Stimulated activated CD4-positive, alpha-beta T cell treated with anti-CD3 and anti-CD28 coated beads, Interleukin-4, amount 100 ng/mL, for 24 hours (primary cell): ENCODE results near the gene SCUBE1.

Source experiments
- DNase-seq: peaks from one replicate; pipeline ENCODE4 v3.0.0-alpha.2; 2020

Gene SCUBE1

DNA sequence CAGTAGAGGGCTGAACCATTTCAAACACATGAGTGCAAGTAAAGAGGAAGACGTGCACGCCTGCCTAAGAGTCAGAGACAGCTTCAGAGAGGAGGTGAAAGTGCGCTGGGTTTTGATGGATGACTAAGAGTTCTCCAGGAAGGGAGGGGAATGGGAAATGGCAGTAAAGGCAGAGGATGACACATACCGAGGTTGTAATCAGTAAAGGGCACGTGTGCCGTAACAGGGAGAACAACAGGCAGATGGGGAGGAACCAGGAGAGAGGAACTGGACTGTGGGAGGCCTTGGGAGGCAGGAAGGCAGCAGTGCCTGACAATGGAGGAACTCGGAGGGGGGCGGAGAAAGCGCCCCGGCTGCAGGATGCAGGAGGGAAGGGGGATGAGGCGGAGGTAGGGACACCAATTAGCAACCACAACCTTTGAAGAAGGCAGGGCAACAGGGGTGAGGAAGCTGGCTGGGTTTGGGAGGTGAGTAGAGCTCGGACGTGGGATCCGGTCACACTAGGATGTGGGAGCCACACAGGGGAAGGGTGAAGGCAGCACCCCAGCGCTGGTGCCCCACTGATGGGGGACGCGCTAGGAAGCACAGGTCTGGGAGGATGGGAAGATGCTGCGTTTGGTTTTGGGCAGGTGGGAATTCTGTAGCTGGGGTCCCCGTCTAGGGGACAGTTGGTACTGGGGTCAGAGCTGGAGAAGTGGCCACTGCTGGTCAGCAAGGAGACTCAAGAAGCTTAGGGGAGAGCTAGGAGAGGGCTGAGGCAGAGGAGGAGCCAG lies 67.4 kb downstream of the SCUBE1 start:
- DNase-seq, result no peak

DNA sequence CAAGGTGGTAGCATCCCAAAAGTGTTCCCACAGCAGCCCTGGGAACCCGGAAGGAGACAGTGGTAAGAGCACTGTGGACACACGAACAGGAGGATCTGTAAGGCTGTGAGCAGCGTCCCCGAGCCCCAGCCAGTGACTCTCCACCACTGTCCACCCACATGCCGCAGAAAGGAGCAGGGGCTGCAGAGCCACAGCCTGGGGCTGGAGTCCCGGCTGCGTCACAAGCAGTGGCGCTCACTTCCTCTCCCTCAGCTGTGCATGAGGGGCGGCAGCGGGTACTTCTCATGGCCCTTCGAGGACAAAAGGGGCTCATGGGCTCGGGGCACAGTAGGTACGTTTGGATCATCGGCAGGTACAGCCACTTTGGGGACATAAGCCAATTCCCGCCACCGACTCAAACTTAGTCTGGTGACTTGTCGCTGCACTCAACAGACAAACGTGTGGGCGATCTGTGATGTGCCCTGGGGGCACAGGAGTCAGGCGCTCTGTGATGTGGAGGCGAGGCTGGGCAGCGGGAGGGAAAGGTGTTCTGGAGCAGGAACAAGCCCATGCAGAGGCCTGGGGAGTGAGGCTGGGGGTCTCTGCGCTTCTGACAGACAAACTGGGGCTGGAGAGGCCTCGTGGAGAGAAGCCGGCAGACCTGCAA lies 68.5 kb downstream of the SCUBE1 start:
- DNase-seq, result no peak

DNA sequence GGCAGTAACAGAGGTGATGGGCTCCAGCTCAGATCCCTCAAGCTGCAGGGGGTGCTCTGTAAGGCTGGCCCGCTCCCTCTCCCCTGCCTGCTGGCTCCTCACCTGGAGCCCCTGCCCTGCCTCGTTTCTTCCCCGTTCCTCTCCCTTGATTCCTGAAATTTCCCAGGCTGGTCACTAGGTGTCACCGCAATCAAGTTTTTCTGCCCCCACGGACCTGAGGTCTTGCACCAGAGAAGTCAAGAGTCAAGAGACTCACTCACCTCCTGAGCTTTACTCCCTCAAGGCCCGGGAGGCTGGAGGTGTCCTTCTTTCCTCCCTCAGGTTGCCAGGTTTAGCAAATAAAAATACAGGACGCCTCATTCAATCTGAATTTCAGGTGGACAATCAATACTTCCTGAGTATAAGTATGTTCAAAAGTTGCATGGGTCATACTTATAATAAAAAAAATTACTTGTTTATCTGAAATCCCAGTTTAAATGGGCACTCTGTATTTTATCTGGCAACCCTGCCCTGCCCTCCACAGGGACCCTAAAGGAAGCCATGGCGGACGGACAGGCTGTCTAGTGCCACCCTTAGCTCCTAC lies 69.2 kb downstream of the SCUBE1 start:
- DNase-seq, result peak; percentile 43

- DNase-seq, result no peak
These were observed 70.3 kb downstream of the SCUBE1 start for GRCh38 chr22:43272869-43273318.

DNA sequence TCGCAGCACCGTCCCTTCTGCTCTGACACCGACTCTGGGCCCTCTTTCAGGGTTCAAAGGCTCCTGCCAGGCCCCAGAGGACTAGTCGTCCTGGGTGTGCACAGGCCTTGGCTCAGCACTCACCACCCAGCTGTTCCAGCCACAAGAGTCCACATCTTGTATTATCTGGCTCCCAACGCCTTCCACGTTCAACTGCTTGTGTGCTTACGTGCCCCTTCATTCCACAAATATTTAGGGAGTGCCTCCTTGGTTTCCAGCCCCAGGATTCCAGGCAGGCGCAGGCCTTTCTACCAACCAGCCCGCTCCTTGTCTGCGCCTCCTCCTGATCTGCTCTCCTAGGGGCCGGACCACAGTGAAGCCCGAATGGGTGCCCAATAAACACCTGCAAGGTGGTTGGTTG lies 70.9 kb downstream of the SCUBE1 start:
- DNase-seq, result no peak

DNA sequence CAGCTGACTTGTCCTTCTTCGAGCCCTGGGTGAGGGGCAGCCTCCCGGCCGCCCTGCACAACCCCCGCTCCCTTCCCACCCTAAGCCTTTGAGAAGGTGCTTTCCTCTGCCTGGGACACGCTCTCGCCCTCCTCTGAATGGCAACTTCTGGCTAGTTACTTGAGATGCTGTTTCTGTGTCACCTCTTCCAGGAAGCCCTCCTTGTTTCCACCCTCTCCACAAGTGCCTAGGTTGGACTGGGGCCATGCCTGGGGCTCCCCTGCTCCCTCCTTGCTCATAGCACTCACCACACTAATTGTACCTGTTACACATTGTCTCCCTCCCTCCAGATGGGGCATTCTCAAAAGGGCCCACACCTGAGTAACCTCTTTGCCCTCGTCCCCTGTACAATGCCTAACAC lies 72.2 kb downstream of the SCUBE1 start:
- no peak for DNase-seq

DNA sequence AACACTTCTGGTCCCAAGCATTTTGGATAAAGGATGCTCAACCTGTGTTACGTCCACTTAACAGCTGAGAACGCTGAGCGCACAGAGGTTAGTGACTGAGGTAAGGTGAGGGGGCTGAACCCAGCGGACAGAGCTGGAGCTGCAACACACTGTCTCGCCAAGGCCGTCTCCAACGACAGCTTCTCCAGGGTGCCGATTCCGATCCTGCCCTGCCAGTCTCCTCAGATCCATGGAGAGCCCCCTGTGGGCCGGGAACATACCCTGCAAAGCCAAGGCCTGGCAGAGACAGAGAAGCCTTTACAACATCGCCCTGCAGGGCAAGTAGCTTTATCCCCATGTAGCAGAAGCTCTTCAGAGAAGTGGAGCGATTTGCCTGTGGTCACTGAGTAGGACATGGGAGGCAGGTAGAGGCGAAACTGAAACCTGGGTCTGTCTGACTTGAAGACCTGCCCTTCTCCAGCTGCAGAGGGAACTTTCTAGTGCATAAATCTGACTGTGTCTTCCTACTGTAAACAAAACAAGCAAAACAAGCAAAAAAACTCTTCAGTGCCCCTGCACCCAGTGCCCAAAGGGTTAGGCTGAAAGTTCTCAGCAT lies 72.8 kb downstream of the SCUBE1 start:
- no peak for DNase-seq

- no peak for DNase-seq
These were observed 73.5 kb downstream of the SCUBE1 start for GRCh38 chr22:43269646-43270045.

DNA sequence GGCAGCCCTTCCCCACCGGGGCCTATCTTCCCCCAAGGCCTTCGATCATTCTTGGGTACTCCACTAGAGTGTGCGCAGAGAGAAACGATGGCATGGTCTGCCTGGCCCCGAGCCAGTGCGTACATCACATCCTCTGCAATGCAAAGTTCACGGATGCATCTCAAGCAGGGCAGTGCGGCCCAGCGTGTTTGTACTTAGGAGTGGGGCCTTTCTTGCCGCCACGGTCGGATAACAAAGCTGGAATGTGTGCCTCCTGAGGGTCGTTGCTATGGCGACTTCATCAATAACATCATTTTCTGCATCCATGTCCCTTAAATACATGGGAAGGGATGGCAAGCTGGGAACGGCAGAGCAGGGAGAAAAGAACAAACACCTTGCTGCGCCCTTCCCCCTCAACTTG lies 73.9 kb downstream of the SCUBE1 start:
- no peak for DNase-seq

DNA sequence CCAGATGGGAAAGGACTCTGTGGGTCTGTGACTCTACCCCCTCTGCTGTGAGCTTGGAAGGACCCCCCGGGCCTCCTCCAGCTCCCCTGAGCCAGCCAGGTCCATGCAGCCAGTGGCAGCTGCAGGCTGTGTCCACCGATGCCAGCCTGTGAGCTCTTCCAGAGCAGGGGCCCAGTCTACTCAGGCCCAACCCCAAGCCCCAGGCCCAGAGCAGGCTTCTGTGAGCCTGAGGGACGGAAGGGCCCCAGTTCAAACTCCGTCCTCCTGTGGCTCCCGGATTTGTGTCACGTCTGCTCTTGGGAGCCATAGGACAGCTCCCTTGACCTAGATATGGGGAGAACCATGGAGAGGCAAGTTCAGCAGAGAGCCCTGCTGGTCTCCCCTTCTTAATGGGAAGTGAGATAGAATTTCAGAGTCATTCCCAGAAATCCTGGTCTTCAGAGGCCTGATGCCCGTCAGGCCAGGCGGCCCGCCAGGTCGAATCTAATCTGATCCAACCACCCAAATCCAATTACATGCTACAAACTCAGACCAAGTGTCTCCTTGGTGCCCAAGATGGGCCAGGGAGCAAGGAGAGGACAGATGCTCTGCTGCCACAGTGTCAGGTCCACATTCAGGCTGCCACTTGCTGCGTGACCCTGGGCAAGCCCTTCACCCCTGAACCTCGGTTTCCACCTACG lies 75.1 kb downstream of the SCUBE1 start:
- DNase-seq, result no peak

GRCh38 chr22:43267332-43267980 lies 75.7 kb downstream of the SCUBE1 start:
- no peak for DNase-seq

GRCh38 chr22:43266076-43266475 lies 77.1 kb downstream of the SCUBE1 start:
- DNase-seq, result no peak

DNA sequence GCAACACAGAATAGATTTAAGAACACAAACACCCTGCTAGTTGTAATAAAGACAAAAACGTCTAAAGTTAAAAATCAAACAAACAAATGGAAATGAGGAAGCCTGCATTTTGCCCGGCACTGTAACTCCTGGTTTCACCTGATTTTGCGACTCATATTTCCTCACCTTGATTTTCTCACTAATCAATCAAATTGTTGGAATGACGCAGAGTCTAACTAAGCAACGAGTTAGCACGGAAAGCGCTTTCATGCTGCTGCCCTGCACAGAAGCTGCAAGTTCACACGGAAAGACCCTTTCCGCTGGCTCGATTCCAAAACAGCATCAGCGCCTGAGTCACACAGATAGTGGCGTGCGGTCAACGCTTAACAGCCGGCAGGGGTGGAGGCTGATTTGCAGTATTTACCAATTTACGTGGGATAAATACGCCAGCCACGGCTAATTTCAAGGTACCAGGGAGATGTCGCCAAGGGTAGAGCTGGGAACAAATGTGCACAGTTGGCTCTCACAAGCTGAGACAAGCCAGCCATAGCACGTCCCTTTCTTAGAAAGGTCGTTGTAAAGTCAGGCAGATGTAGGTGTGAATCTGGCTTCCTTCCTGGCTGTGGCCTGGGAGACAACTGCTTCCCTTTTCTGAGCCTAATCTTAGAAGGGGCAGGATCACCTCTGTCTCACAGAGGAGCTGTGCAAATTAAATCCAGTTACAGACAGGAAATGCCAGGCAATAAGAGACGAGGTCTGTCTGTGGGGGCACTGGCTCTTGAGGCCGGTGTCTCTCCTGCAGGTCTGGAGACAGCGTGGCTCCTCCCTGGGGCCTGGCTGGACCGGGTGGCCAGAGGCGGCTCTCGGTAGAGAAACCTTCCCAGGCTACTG lies 79.3 kb downstream of the SCUBE1 start:
- DNase-seq, result peak; percentile 86

- DNase-seq, result peak; percentile 19
These were observed 80.1 kb downstream of the SCUBE1 start for GRCh38 chr22:43262990-43263644.

GRCh38 chr22:43260331-43261231 lies 82.6 kb downstream of the SCUBE1 start:
- DNase-seq, result no peak

GRCh38 chr22:43257961-43258360 lies 85.2 kb downstream of the SCUBE1 start:
- DNase-seq, result no peak

DNA sequence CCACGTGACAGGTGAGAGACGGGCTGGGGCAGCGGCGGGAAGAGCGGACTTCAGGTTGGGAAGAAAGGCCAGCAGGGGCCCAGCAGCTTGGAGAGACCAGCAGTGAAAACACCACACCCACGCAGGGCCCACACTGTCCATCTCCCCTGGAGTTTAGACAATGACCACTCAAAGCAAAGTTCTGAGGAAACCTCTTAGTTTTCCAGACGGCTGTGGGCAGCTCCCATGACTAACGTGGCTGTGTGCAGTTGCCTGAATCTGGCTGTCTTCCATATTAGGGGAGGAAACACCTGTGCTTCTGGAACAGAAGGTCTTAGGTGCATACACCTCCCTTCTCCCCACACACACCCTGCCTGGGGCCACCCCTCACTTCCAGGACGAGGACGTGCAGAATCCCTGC lies 85.6 kb downstream of the SCUBE1 start:
- no peak for DNase-seq

GRCh38 chr22:43256976-43257545 lies 86.1 kb downstream of the SCUBE1 start:
- DNase-seq, result no peak

DNA sequence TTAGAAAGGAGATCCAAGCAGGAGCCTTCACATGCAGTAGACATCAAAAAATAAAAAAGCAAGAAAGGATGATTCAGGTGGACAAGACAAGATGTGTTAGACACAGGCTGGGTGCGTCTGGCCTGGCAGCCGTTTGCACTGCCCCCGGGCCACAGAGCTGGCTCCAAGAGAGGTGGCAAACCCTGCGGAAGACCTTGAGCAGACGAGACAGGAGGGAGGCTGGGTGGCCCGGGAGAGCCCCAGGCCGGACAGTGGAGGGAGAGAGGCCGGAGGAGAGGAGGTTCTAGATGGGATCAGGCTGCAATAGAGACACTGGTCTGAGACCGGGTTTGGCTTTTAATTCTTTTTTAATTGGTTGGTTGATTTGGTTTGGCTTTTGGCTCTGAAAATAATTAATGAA lies 86.6 kb downstream of the SCUBE1 start:
- DNase-seq, result no peak

GRCh38 chr22:43255299-43255698 lies 87.9 kb downstream of the SCUBE1 start:
- no peak for DNase-seq
